ENCODE results near the gene SLC15A5.

GRCh38 chr12:16225692-16226091 is 51.8 kb downstream of the SLC15A5 start:
- no peak for TF ChIP-seq GATA3 (IDR thresholded peaks at IDR 0.05; ENCODE audit: low read depth, low read length)
- TF ChIP-seq GATA2 (IDR thresholded peaks at IDR 0.05; ENCODE audit: low read depth, low read length) = no peak

Measured in SH-SY5Y (cell line).